CD4-positive, alpha-beta T cell treated with Interleukin-15 for 1 hour (primary cell): ENCODE results near the gene BANP.
"Not testable (repeated sequence)": the region's sequence is repeated elsewhere in the genome, so short reads cannot be mapped to it uniquely, and the experiment has no call there.

ENCODE experiments used
- DNase-seq: peaks from one replicate; pipeline ENCODE4 v3.0.0-alpha.2; 2020

The BANP gene

GRCh38 chr16:88067530-88068411 is 116.5 kb downstream of the BANP start:
- DNase-seq = no peak

GRCh38 chr16:88068476-88069396 is 117.5 kb downstream of the BANP start:
- no peak for DNase-seq

GRCh38 chr16:88069397-88070168 is 118.3 kb downstream of the BANP start:
- peak; percentile 90 for DNase-seq

- DNase-seq = no peak
These were observed 119.1 kb downstream of the BANP start for GRCh38 chr16:88070341-88070740.

- no peak for DNase-seq
These were observed 119.9 kb downstream of the BANP start for GRCh38 chr16:88070989-88071625.

- no peak for DNase-seq
These were observed 120.7 kb downstream of the BANP start for GRCh38 chr16:88071908-88072307.

GRCh38 chr16:88072571-88073001 is 121.4 kb downstream of the BANP start:
- no peak for DNase-seq

- DNase-seq = no peak
These were observed 122.0 kb downstream of the BANP start for GRCh38 chr16:88073201-88073721.

- no peak for DNase-seq
These were observed 122.8 kb downstream of the BANP start for GRCh38 chr16:88074041-88074440.

GRCh38 chr16:88076211-88076931 is 125.1 kb downstream of the BANP start:
- no peak for DNase-seq

GRCh38 chr16:88076932-88077320 is 125.7 kb downstream of the BANP start:
- DNase-seq = not testable (repeated sequence)

GRCh38 chr16:88077328-88078108 is 126.3 kb downstream of the BANP start:
- DNase-seq = no peak

- DNase-seq = no peak
These were observed 127.0 kb downstream of the BANP start for GRCh38 chr16:88078111-88078775.

- no peak for DNase-seq
These were observed 132.3 kb downstream of the BANP start for GRCh38 chr16:88083582-88083981.

- DNase-seq = no peak
These were observed 133.6 kb downstream of the BANP start for GRCh38 chr16:88084881-88085280.

- DNase-seq = no peak
These were observed 135.6 kb downstream of the BANP start for GRCh38 chr16:88086571-88087516.

GRCh38 chr16:88087517-88087877 is 136.3 kb downstream of the BANP start:
- DNase-seq = no peak

GRCh38 chr16:88088161-88088581 is 136.9 kb downstream of the BANP start:
- no peak for DNase-seq

- DNase-seq = not testable (repeated sequence)
These were observed 137.4 kb downstream of the BANP start for GRCh38 chr16:88088611-88089010.
